Measurements from ENCODE around the gene RYR1. TPM values are rescaled to one million over a fixed set of nuclear protein-coding genes. Genes with fewer than 3 reads are reported as not detected.

The RYR1 gene
- polyA plus RNA-seq, 1 of the 3 experiments (the other 2 are of a cell fraction): under 0.01 TPM

DNA sequence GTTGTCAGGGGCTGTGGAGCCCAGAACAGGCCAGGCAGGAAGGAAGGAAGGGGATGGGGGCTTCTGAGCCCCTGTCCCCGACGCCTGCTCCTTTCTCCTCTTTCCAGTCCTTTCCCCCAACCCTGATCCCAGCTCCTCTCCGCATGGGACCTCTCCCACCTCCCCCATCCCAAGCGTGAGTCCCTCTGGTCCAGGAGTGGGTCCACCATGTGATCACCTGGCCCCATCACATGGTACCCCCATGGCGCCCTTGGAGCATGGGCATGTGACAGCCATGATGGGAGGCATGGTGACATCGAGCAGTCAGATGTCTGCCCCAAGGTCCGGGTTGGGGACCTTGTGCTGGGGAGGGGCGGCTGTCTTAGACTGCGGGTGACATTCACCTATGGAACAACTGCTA is 9.2 kb downstream of the RYR1 start:
- Histone ChIP-seq H3F3A (replicated peaks; ENCODE audit: insufficient read depth) (no peaks in the 10 kb centered on the region), H3K4me1 (ENCODE audit: control insufficient read depth in 1 of 2, insufficient read depth in 2 of 2, low read depth in 1 of 2, low read length in 1 of 2) (no peaks in the 10 kb centered on the region), H3K27me3 (ENCODE audit: insufficient read depth) (no peaks in the 10 kb centered on the region), H4K20me1 (ENCODE audit: insufficient read depth) (no peaks in the 10 kb centered on the region), H3K9me3 (no peaks in the 10 kb centered on the region), H2AFZ (ENCODE audit: low read depth) (no peak overlapping the region), H3K27ac (ENCODE audit: low read depth in 2 of 2, low read length in 1 of 2) (no peak overlapping the region), H3K9me2 (no peaks in the 10 kb centered on the region), H3K9ac (no peak overlapping the region), H3K4me2 (no peak overlapping the region), H3K79me2 (ENCODE audit: insufficient read depth) (no peaks in the 10 kb centered on the region), H3K4me3 (ENCODE audit: low read depth in 2 of 2, low read length in 1 of 2) (no peak overlapping the region), H3K36me3 (replicated peaks in 1 of 2; ENCODE audit: control insufficient read depth in 1 of 2, insufficient read depth in 2 of 2, low read length in 1 of 2) (no peaks in the 10 kb centered on the region)
- ChIA-PET POLR2A (no interaction called here), CTCF (no interaction called here)
- 76% methylated on average over 9 of the region's 9 CpGs for WGBS (ENCODE audit: low lambda C conversion rate)
- DNase-seq: no peak
- TF ChIP-seq, protein P1, sequence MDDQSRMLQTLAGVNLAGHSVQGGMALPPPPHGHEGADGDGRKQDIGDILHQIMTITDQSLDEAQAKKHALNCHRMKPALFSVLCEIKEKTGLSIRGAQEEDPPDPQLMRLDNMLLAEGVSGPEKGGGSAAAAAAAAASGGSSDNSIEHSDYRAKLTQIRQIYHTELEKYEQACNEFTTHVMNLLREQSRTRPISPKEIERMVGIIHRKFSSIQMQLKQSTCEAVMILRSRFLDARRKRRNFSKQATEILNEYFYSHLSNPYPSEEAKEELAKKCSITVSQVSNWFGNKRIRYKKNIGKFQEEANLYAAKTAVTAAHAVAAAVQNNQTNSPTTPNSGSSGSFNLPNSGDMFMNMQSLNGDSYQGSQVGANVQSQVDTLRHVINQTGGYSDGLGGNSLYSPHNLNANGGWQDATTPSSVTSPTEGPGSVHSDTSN (IDR thresholded peaks at IDR 0.05): no peak
- no peak for TF ChIP-seq GABPA (IDR thresholded peaks at IDR 0.05; ENCODE audit: low read depth)
- TF ChIP-seq RCOR1 (IDR thresholded peaks at IDR 0.05; ENCODE audit: low read length): no peak
- no peak for TF ChIP-seq ELF1 (IDR thresholded peaks at IDR 0.05)
- no peak for TF ChIP-seq EP300 (IDR thresholded peaks at IDR 0.05; ENCODE audit: borderline replicate concordance in 1 of 2, low read depth in 1 of 2, low read length in 1 of 2)
- TF ChIP-seq RFX5 (IDR thresholded peaks at IDR 0.05; ENCODE audit: low read length): no peak
- no peak for TF ChIP-seq SIN3A (IDR thresholded peaks at IDR 0.05; ENCODE audit: borderline replicate concordance, low read depth, low read length)
- no peak for TF ChIP-seq YY1 (IDR thresholded peaks at IDR 0.05; ENCODE audit: low read depth)
- no peak for TF ChIP-seq FOXM1 (IDR thresholded peaks at IDR 0.05; ENCODE audit: low read depth)
- TF ChIP-seq NFIC (IDR thresholded peaks at IDR 0.05; ENCODE audit: borderline replicate concordance): no peak
- no peak for TF ChIP-seq MXI1 (IDR thresholded peaks at IDR 0.05; ENCODE audit: low read depth, low read length)
- no peak for TF ChIP-seq TCF12 (IDR thresholded peaks at IDR 0.05)
- no peak for TF ChIP-seq POLR2AphosphoS5 (IDR thresholded peaks at IDR 0.05; ENCODE audit: low read depth, low read length)
- TF ChIP-seq, protein P2, sequence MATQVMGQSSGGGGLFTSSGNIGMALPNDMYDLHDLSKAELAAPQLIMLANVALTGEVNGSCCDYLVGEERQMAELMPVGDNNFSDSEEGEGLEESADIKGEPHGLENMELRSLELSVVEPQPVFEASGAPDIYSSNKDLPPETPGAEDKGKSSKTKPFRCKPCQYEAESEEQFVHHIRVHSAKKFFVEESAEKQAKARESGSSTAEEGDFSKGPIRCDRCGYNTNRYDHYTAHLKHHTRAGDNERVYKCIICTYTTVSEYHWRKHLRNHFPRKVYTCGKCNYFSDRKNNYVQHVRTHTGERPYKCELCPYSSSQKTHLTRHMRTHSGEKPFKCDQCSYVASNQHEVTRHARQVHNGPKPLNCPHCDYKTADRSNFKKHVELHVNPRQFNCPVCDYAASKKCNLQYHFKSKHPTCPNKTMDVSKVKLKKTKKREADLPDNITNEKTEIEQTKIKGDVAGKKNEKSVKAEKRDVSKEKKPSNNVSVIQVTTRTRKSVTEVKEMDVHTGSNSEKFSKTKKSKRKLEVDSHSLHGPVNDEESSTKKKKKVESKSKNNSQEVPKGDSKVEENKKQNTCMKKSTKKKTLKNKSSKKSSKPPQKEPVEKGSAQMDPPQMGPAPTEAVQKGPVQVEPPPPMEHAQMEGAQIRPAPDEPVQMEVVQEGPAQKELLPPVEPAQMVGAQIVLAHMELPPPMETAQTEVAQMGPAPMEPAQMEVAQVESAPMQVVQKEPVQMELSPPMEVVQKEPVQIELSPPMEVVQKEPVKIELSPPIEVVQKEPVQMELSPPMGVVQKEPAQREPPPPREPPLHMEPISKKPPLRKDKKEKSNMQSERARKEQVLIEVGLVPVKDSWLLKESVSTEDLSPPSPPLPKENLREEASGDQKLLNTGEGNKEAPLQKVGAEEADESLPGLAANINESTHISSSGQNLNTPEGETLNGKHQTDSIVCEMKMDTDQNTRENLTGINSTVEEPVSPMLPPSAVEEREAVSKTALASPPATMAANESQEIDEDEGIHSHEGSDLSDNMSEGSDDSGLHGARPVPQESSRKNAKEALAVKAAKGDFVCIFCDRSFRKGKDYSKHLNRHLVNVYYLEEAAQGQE (IDR thresholded peaks at IDR 0.05; ENCODE audit: low read depth, low read length): no peak
- TF ChIP-seq JUND (IDR thresholded peaks at IDR 0.05): no peak
- TF ChIP-seq RAD21 (IDR thresholded peaks at IDR 0.05; ENCODE audit: low read length): no peak
- TF ChIP-seq, protein P3, sequence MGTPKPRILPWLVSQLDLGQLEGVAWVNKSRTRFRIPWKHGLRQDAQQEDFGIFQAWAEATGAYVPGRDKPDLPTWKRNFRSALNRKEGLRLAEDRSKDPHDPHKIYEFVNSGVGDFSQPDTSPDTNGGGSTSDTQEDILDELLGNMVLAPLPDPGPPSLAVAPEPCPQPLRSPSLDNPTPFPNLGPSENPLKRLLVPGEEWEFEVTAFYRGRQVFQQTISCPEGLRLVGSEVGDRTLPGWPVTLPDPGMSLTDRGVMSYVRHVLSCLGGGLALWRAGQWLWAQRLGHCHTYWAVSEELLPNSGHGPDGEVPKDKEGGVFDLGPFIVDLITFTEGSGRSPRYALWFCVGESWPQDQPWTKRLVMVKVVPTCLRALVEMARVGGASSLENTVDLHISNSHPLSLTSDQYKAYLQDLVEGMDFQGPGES (IDR thresholded peaks at IDR 0.05; ENCODE audit: low read depth, low read length): no peak
- TF ChIP-seq FOSL2 (IDR thresholded peaks at IDR 0.05; ENCODE audit: borderline replicate concordance, low read depth): no peak
- TF ChIP-seq, protein P4, sequence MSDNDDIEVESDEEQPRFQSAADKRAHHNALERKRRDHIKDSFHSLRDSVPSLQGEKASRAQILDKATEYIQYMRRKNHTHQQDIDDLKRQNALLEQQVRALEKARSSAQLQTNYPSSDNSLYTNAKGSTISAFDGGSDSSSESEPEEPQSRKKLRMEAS (IDR thresholded peaks at IDR 0.05; ENCODE audit: low read depth): no peak
- TF ChIP-seq, protein P5, sequence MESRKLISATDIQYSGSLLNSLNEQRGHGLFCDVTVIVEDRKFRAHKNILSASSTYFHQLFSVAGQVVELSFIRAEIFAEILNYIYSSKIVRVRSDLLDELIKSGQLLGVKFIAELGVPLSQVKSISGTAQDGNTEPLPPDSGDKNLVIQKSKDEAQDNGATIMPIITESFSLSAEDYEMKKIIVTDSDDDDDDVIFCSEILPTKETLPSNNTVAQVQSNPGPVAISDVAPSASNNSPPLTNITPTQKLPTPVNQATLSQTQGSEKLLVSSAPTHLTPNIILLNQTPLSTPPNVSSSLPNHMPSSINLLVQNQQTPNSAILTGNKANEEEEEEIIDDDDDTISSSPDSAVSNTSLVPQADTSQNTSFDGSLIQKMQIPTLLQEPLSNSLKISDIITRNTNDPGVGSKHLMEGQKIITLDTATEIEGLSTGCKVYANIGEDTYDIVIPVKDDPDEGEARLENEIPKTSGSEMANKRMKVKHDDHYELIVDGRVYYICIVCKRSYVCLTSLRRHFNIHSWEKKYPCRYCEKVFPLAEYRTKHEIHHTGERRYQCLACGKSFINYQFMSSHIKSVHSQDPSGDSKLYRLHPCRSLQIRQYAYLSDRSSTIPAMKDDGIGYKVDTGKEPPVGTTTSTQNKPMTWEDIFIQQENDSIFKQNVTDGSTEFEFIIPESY (IDR thresholded peaks at IDR 0.05; ENCODE audit: borderline replicate concordance, low read depth): no peak

Data from SK-N-SH (cell line).